NCI-H69 (cell line): Measurements from ENCODE around the gene VWA8.

Experiments used
- DNase-seq: peaks from one replicate; lab custom pipeline; 2025; lab: John Stamatoyannopoulos, UW

The VWA8 gene

GRCh38 chr13:41802684-41803444 is 158.0 kb downstream of the VWA8 start:
- DNase-seq, result no peak

- no peak for DNase-seq
Measured at GRCh38 chr13:41802043-41802683, 158.7 kb downstream of the VWA8 start.

GRCh38 chr13:41791056-41791455 is 169.9 kb downstream of the VWA8 start:
- DNase-seq, result no peak

GRCh38 chr13:41788552-41788951 is 172.4 kb downstream of the VWA8 start:
- DNase-seq, result no peak

- no peak for DNase-seq
Measured at GRCh38 chr13:41785402-41786172, 175.3 kb downstream of the VWA8 start.

GRCh38 chr13:41782086-41782485 is 178.8 kb downstream of the VWA8 start:
- DNase-seq, result peak; percentile 3

DNA sequence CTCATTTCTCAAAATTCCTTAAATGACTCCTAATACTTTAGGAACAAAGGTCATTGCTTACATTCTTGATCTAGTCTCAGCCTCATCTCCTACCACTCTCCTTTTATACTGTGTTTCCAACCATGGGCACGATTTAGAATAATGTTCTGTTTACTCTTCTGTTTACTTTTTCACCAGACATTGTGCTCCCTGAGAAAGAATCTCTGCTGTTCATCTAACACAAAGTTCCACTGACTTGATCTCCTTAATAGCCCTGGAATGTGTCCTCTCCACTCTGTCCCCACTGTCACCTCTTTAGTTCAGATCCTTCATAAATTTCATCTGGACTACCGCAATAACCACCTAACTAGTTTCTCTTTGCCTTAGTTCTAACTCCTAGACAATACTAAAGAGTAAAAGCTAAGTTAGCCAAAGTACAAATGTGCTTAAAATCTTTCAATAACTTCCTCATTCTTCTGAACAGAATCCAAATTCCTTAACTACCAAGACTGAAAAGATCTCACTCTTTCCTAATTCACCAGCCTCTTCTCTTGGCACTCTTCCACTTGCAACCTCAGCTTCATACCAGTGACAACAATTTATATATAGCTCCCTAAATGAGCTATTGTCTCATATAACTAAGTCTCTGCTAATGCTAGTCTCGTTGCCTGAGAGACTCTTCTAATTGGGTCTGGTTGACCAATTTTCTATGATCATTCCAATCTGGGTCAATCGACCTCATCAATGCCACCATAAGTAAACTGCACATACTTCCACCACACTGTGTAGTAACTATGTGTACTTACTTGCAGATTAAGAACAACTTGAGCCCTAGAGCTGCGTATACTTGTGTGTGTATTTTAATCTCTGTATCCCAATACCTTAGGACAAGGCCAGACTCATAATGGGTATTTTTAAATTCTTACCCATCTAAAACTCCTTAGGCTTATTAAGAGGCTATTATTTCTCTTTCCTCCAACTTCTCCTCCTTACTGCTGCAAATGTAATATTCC is 179.9 kb downstream of the VWA8 start:
- DNase-seq, result no peak

GRCh38 chr13:41775251-41775650 is 185.7 kb downstream of the VWA8 start:
- DNase-seq, result no peak

DNA sequence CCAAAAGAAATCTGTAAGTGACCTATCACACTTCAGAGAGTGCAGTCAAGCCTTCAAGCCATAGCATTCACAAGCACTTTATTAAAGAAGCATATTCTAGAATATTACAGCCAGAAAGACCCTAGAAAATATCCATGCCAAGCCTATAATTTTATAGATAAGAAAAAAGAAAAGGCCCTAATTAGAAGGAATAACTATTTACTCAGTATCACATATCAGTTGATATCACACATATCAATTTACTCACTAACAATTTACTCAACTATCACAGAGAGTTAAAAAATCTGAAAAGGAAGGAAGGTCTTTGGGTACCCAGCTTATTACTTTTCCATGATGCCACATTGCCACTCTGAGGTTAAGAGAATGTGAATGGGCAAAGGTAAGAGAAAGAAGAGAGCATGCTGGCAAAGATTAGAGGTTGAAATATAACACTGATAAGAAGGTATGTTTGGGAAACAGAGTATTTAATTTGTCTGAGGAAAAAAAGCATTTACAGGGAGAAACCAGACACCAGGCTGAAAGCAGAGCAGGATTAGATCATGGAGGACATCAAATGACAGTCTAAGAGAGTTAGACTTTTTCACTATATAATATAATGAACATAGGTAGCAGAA is 186.2 kb downstream of the VWA8 start:
- peak; percentile 10 for DNase-seq

GRCh38 chr13:41767801-41768200 is 193.1 kb downstream of the VWA8 start:
- DNase-seq, result peak; percentile 4

GRCh38 chr13:41766439-41766838 is 194.5 kb downstream of the VWA8 start:
- DNase-seq, result no peak

DNA sequence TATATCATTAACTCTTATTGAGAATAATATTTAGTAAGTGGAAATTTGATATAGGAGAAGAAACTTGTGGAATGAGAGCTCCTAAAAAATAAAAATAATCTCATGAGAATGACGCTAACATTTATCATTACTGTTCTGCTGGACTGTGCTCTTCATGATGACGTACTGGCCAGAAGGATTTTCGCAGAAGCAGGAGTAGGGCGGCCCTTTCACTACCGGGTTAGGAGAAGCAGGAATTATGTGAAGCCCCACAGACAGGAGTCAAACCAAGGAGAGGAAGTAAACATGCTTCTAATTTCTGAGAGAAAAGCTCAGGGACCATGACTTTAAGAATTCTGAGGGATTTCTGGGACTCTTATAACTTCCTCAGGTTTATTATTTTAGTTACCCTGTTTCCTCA is 195.1 kb downstream of the VWA8 start:
- DNase-seq, result no peak

- DNase-seq, result no peak
Measured at GRCh38 chr13:41765020-41765419, 195.9 kb downstream of the VWA8 start.

DNA sequence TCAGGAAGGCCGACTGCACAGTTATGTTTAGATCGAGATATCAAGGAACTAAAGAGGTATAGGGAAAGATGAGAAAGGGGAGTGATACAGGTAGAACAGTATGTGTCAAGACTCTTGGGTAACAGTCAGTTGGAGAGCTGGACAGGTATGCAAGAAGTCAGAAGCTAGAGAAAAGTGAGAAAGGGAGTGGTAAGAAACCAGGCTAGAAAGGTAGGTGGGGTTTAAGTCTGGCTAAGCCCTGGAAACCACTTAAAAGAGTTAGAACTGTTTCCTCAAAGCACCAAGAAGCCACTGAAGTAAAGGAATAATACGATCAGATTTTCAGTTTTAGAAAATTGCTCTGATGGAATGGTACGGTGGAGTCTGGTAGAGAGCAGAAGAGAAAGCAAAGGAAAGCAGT is 196.4 kb downstream of the VWA8 start:
- no peak for DNase-seq

DNA sequence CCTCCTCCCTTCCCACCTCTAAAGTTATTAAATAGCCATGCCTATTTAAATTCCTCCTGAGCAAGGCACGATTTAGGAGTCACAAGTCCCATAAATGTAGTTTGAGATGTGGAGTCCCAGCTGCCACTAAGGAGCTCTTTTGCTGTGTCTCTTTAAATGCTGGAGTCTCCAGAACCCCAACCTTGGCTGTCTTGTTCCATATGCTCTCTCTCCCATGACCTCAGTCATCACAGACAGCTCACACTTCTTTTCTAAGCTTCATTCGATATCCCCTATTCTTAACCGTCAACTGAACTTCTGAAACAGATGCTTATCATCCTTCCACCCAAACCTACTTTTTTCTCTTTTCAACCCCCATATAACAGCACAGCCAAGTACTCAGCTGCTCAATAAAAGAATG is 197.1 kb downstream of the VWA8 start:
- no peak for DNase-seq

DNA sequence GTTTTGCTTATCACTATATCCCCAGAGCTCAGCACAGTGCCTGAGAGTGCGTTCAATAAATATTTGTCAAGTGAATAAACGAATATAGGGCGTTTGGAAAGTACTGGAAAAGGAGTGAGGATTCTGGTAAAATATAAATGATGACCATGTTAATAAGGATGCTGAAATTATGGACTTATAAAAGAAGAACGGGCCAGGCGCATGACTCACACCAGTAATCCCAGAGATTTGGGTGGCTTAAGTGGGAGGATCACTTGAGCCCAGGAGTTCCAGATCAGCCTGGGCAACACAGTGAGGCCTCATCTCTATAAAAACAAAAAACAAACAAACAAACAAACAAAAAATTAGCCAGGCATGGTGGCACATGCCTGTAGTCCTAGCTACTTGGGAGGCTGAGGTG is 198.1 kb downstream of the VWA8 start:
- DNase-seq, result no peak

GRCh38 chr13:41756198-41756880 is 204.6 kb downstream of the VWA8 start:
- DNase-seq, result no peak

DNA sequence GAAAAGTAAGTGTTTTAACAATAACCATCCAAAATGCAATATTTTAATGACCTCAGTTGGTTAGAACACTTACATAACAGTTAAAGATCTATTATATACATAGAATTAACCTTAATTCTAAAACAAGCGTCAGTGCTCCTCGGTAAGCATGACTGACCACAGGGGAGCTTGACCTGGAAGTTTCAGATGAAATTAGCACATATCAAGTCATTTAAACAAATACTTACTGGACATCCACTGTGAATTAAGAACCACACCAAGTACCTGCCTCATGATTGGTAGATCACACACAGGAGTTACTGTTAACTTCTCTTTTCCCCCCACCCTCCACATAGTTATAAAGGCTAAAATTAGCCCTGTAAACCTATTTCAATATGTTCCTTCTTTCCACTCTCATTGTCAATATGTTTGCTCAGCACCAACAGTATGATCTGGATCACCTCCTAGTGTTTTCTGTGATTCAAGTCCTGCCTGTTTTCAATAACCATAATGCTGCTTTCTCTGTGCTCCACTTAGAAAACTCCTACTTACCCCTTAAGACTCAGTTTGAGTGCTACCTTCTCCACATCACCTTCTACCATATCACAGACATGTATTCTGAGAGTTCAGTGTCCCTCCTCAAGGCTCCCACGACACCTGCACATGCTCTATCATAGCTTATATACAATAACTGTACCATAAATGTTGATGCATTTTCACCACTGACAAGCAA is 209.0 kb downstream of the VWA8 start:
- DNase-seq, result peak; percentile 29

DNA sequence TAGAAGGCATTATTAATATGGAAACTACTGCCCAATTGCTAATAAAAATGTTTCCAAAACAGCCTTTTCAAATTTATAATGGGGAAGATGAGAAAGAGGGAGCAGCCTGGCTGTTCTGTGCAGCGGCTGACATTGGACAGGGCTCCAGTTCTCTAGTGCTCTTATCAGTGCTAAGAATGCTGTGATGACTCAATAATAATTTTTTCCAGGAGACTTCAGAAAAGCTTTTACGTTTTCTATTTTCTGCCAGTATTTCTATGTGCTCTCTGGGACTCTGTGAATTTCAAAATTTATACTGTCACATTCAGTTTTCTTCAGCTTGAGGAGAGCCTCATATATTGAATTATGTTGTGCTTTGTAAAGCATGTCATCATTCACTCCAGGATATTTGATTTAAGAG is 209.6 kb downstream of the VWA8 start:
- DNase-seq, result no peak

DNA sequence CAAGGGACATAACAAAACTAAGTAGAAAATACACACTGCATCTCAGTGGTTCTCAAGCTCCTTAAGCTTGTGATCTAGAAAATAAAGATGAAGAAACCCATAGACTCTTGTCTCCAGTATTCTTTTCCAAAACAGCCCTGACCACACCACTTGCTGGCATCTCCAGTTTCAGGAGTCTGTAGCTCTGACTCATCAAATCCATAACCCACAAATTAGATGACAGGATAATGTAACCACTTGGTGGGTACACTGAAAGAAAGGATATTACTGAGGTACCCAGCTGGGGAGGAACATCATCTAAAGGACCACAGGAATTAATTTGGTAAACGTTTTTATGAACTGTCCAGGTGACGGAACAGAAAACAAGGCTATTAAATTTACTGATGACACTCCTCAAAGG is 214.7 kb downstream of the VWA8 start:
- DNase-seq, result peak; percentile 13
